ENCODE data around the gene RAB6B. TPM values are rescaled to one million over a fixed set of nuclear protein-coding genes. Genes with fewer than 3 reads are reported as not detected.

RAB6B gene
- total and polyA plus RNA-seq, 8 donors = 1.6 to 9.2 (median 3.9) TPM

DNA sequence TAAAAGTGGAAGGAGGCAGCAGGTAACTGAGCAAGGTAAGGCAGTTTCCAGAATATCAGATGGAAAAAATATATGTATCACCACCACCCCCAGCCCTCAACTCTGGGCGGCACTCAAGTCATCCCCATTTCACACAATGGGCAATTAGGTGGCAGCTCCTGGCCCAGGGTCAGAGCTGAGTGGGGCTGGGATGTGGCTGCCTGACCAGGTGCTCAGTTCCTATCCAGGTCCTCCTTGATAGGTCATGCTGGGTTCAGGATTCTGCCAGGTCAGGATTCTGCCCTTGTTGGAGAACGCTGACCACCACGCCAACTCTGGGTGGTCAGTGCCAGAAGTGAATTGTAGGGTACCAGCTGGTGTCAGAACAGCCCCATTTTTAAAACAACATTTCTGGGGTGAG lies 29.5 kb downstream of the RAB6B start:
- DNase-seq = no peak
- Histone ChIP-seq H3K27me3 (no peaks in the 10 kb centered on the region), H3K4me1 (peaks cover 0 to 5% (median 0%) of the 10 kb centered on the region in 3 donors), H3K27ac (no peak overlapping the region), H3K9me3 (no peaks in the 10 kb centered on the region), H3K4me3 (no peak overlapping the region), H3K36me3 (no peaks in the 10 kb centered on the region)
- TF ChIP-seq, protein P1, sequence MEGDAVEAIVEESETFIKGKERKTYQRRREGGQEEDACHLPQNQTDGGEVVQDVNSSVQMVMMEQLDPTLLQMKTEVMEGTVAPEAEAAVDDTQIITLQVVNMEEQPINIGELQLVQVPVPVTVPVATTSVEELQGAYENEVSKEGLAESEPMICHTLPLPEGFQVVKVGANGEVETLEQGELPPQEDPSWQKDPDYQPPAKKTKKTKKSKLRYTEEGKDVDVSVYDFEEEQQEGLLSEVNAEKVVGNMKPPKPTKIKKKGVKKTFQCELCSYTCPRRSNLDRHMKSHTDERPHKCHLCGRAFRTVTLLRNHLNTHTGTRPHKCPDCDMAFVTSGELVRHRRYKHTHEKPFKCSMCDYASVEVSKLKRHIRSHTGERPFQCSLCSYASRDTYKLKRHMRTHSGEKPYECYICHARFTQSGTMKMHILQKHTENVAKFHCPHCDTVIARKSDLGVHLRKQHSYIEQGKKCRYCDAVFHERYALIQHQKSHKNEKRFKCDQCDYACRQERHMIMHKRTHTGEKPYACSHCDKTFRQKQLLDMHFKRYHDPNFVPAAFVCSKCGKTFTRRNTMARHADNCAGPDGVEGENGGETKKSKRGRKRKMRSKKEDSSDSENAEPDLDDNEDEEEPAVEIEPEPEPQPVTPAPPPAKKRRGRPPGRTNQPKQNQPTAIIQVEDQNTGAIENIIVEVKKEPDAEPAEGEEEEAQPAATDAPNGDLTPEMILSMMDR (IDR thresholded peaks at IDR 0.05) = no peak
- no peak for FAIRE-seq
- no peak for ATAC-seq
- intact Hi-C loops (cut with DNase I) = no loop called here
- 96 to 97% methylated on average over 3 of the region's 3 CpGs for WGBS, 2 donors

DNA sequence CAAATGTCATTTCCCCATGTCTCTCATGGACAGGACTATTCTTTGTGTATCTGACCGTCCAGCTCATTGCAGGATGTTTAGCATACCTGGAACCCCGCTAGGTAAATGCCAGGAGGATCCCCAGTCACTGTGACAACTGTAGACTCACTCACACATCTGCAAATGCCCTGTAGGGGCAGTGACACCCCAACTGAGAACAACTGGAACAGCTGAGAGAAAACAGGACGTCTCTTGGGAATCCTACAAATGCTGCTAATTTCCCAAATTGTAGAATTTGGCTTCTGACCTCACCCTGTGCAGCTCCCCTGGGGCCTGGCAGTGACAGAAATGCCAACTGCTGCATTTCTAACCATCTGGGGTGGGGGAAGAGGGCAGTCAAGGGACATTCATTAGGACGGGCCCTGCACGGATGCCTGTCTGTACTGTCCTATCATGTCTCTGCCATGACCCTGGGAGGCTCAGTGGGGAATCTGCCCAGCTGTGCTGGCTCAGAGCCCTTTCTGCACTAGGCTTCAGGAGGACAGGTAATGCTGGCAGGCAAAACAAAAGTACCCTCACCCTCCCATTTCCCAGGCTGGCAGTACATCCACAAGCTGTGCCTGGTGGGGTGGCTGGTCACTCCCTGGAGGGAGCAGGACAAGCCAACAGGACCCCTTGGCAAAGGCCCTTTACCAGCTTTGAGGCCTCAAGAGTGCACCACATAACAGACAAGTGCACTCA lies 30.4 kb downstream of the RAB6B start:
- H3K9me3 ChIP-seq = no peaks in the 10 kb centered on the region
- ATAC-seq (no peak), DNase-seq (no peak), FAIRE-seq (no peak)
- H3K4me3 ChIP-seq = no peak overlapping the region
- intact Hi-C loops (cut with DNase I) = no loop called here
- H3K27ac ChIP-seq = no peak overlapping the region
- TF ChIP-seq, protein P1 (IDR thresholded peaks at IDR 0.05) = no peak
- no peaks in the 10 kb centered on the region for H3K36me3 ChIP-seq
- WGBS, 2 donors = 80 to 85% methylated on average over 5 of the region's 5 CpGs
- no peaks in the 10 kb centered on the region for H3K27me3 ChIP-seq
- H3K4me1 ChIP-seq = peaks cover 0 to 5% (median 0%) of the 10 kb centered on the region in 3 donors

DNA sequence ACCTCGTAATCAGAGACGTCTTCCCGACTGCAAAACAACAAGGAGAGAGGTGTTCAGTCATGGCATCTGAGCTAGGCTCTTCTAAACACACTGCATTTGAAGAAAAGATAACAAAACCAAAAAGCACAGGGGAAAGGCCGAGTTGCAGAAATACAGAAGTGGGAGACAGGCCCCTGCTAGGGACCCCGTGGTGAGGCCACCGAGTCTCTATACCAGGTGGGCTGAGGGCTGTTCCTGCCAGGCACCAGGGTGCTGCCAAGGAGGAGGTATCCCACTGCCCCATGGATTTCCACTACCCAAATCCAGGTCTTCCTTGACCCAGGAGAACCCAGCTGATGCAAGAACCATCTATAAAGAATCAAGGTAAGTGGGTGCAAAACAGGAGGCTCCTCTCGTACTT lies 31.1 kb downstream of the RAB6B start:
- intact Hi-C loops (cut with DNase I) = no loop called here
- WGBS, 2 donors = 82 to 83% methylated on average over 7 of the region's 7 CpGs
- Histone ChIP-seq H3K27ac (no peak overlapping the region), H3K4me1 (peaks cover 0 to 5% (median 0%) of the 10 kb centered on the region in 3 donors), H3K36me3 (no peaks in the 10 kb centered on the region), H3K27me3 (no peaks in the 10 kb centered on the region), H3K4me3 (no peak overlapping the region), H3K9me3 (no peaks in the 10 kb centered on the region)
- FAIRE-seq (no peak), DNase-seq (no peak), ATAC-seq (no peak)
- TF ChIP-seq, protein P1 (IDR thresholded peaks at IDR 0.05) = no peak

DNA sequence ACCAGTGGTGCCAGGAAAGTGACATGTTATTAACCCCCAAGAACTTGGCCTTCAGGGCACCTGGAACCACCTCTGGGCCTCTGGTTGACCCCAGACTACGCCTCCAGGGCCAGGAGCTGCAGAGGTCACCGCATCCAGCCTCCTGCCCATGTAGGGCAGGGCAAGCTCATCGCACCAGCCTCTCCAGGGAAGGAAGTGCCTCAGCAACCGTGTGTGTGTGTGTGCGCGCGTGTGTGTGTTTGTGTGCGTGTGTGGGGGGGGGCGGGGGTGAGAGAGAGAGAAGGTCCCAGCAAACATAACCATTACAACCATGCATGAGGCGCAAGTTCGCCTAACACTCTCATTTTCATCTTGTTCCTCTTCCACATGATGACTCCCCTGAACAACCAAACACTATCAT lies 31.8 kb downstream of the RAB6B start:
- no peak overlapping the region for H3K27ac ChIP-seq
- FAIRE-seq (no peak), DNase-seq (no peak), ATAC-seq (no peak)
- H3K4me1 ChIP-seq = peaks cover 0 to 5% (median 0%) of the 10 kb centered on the region in 3 donors
- no peaks in the 10 kb centered on the region for H3K9me3 ChIP-seq
- TF ChIP-seq, protein P1 (IDR thresholded peaks at IDR 0.05) = no peak
- no peaks in the 10 kb centered on the region for H3K27me3 ChIP-seq
- WGBS, 2 donors = 76 to 82% methylated on average over 11 of the region's 11 CpGs
- no peaks in the 10 kb centered on the region for H3K36me3 ChIP-seq
- intact Hi-C loops (cut with DNase I) = no loop called here
- no peak overlapping the region for H3K4me3 ChIP-seq

DNA sequence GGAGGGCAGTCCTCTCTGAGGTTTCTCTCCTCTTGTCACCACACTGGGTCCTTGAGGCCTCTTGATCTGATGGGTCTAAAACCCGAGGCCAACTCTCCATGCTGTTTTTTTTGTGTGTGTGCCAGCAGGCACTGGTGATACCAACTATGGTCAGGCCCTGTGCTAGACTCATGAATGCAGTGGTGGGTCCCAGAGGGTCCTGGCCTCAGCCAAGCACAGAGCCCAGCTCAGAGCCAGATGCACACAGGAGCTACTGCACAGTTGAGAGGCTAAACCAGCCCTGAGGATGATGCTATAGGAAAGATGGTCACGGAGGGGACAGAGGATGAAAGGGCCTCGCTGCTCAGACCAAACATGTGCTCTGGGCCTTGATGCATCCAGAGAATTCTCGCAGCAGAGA lies 33.5 kb downstream of the RAB6B start:
- H3K36me3 ChIP-seq = no peaks in the 10 kb centered on the region
- FAIRE-seq (no peak), DNase-seq (no peak), ATAC-seq (no peak)
- intact Hi-C loops (cut with DNase I) = no loop called here
- H3K4me1 ChIP-seq = no peaks in the 10 kb centered on the region
- no peaks in the 10 kb centered on the region for H3K9me3 ChIP-seq
- H3K4me3 ChIP-seq = no peak overlapping the region
- H3K27ac ChIP-seq = no peak overlapping the region
- TF ChIP-seq, protein P1 (IDR thresholded peaks at IDR 0.05) = no peak
- WGBS, 2 donors = 81 to 82% methylated on average over 4 of the region's 4 CpGs
- no peaks in the 10 kb centered on the region for H3K27me3 ChIP-seq
